Hypothalamus (tissue), 51 donors: ENCODE measurements around the gene MLIP.
"Not testable (repeated sequence)": the region's sequence is repeated elsewhere in the genome, so short reads cannot be mapped to it uniquely, and the experiment has no call there.

ENCODE experiments used
- DNase-seq, 51 donors: peaks; one replicate each; lab custom pipeline; 2025; lab: John Stamatoyannopoulos, UW

The MLIP gene

DNA sequence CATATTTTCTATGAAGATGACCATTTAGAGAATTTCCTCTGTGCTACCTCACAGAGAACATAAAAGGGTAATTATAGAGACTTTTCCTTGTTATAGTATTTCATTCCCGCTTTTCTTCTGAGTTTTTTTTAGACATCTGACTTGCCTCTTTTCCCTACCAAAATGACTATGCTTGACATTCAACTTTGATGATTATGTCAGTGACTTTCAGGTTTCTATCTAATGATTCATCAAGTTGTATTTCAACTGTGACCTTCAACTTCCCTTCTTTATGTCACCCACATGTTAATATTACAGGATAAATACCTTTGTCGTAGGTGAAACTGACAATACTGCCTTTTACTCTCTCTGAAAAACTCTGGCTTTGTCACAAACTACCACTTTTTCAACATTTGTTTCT is 95.3 kb downstream of the MLIP start:
- no peak for DNase-seq

DNA sequence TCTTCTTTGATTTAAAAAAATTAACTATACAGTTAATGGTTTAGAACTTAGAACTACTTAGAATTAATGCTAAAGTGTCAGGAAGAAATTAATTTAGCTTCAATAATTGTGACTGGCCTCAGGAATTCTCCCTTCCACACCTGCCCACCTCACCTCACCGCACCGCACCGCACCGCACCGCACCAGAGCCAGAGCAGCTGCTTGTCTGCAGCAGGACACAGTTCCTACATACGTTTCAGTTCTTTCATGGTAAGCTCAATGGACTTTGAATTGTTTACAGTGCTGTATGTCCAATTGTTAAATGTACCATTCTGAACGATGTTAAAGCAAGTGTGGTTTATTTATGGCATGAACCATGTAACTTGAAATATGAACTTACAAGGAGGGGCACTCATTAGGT is 98.7 kb downstream of the MLIP start:
- DNase-seq = peak in 1 of 51 donors; percentile 0

DNA sequence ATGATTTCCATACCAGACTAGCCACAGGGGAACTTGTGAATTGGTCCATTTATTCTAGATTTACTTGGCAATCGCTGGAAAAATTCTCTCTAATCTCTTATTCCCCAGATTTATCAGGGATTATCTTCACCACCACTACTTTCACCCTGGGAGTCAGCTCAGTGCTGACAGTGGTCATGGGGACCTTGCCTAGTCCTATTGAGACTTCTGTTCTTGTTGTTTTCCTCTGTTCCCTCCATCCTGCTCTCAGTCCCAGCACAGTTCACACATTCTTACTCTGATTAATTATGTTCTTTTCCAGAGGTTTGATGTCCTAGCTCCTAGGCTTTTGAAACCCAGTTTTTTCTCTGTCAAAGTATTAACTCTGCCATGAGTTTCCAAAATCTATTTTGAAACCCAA is 103.0 kb downstream of the MLIP start:
- DNase-seq = no peak

DNA sequence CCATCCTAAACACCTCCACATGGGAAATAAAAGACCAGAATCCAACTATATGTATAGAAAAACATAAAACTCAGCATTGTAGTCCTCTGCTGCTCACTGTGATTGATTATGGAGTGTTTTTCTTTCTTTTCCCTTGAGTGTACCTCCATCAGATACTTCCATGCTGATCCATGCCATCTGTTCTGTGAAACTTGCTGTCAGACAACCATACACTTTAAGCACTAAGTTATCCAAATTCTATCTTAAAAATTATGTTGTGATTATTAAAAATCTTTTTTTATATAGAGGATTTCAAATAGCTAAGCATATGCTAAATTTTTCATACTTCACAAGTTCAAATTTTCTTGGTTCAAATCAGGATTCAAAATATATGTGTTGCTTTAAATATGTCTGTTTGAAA is 105.1 kb downstream of the MLIP start:
- DNase-seq = no peak

DNA sequence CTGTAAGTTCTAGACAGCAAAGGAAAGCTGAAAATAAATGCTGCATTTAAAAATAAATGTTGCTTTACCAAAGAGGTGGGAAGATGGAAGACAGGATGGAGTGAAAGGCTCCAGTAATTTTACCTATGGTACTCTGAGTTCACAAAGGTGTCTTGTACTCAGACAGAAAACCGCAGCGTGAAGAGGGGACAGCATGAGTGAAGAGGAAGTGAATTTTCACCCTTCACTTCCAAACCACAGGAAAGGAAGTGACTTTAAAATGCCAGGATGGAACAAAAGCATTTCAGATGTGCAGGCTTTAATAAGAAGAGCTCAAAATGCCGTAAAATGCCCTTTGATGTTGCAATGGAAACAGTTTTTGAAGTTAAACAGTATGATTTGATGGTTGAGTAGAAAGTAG is 105.8 kb downstream of the MLIP start:
- no peak for DNase-seq

DNA sequence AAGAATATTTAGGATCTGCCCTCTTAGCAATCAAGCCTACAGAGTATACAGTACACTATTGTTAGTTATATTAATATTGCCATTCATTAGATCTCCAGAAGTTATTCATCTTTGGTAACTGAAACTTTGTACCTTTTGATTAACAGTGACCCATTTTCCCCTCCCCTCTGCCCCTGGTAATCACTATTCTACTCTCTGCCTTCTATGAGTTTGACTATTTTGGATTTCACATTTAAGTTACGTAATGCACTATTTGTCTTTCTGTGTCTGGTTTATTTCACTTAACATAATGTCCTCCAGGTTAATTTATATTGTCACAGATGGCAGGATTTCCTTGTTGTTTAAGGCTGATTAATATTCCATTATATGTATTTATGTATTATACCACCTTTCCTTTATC is 111.0 kb downstream of the MLIP start:
- DNase-seq = no peak

DNA sequence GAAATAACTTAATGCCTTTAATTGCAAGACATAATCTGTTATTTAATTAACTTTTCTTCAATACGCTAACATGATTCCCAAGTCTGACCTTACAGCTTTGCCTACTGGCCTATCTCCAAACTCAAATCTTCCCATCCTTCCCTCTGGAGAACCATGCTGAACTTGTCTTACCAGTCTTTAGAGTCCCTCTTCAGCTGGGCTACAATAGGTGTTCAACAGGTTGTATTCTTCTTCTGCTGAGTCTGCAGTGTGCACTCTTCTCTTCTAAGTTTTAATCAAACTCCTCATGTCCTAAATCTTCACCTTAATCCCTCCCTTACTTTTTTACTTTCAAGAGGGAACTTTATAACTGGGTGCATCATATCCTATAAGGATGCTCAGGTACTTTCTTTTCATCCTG is 121.5 kb downstream of the MLIP start:
- no peak for DNase-seq

DNA sequence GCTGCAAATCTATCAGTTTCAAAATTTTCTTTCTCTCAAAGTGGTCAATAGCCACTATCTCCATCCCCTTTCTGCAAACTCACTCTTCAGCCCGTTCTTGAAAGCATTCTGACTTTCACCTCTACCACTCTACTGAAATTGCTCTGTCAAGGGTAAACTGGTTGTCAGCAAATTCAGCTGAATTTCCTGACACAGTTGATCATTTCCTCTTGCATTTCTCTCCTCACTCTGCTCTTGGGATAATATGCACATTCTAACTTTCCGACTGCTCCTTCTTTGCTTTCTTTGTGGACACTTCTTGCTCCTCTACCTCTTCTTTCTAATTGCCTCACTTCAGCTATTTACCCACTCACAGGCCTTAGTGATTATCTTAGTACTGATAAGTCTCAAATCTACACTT is 123.3 kb downstream of the MLIP start:
- DNase-seq = no peak

DNA sequence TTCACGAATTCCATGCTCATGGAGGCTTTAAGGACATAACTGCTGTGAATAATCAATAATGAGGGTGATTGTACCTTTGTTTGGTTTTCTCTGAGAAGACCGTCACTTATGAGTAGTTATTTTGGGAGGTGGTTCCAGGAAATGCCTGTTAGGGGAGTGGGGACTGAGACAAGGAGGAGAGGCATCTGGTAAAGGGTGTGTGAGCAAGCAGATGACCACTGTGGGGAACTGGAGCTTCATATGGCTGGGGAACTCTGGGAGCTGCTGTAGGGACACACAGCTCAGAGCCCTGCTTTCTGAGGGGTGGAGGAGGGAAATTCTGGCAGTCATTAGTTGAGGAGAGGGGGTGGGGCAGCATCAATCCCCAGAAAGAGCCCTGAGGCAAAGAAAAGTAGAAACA is 125.7 kb downstream of the MLIP start:
- no peak for DNase-seq

DNA sequence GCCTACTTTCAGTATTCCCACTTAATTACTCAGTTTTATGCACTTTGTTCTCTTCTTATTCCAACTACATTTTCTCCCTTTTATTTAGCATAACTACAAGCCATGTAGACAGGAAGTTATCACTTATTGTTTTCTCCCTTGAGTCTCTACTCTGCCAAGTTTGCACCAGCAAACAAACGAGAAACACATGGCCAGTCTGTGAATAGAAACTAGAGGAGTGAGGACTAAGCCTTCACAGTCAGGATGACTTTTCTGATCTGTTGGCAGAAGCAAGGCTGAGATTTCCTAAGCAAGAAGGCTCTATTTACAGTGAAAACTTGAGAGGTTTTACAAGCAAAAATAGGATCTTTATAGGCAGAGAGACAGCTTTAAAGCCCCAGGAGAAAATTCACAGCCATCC is 127.2 kb downstream of the MLIP start:
- no peak for DNase-seq

DNA sequence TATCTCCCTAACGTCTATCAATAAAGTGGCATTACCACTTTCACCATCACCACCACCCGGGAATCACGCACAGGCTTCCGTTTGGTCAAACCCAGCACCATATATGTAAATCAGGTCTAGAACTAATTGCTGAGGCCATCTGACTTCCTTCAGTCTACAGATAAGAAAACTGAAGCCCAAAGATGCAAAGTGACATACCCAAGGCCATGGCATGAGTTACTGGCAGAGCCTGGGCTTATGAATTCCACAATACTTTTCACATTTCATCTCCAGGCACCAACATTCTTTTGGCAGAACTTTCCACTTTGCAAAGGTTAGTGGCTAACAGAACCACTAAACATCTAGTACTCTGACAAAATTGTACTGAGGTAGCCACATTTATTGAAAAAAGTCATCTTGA is 132.5 kb downstream of the MLIP start:
- no peak for DNase-seq

DNA sequence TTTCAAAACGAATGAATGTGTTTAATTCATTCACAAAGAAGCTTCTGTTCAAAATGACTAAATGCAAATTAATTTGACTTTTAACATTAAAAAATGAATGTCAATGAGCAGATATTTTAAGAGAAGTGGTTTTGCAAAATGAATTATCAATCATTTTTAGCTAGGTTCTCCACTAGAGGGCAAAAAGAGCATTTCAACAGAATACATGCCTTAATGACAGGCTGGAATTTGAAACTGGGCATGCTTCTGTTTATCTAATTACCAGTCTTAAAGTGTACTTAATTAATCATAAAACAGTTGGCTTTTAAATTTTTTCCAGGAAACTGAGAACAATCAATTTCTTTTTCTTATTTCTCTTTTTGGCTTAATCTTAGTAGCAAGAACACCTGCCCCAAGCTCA is 133.2 kb downstream of the MLIP start:
- DNase-seq = no peak

DNA sequence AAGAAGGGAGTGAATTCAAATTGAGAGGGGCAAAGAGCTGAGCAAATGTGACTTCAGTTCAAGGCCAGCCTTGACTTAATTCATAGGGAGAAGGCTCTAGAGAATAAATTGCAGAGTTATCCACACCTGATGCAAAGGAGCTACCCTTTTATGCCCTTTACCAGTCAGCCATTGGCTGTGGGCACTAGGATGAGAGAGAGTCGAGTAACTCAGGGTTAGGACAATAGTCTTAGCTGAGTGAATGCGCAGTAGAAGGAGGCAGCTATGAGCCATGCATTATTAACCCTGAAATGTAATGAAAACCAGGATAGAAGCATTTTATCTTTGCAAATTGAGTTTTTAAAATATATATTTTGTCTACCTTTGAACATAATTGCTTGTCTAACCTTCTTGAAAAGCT is 134.0 kb downstream of the MLIP start:
- DNase-seq = no peak

DNA sequence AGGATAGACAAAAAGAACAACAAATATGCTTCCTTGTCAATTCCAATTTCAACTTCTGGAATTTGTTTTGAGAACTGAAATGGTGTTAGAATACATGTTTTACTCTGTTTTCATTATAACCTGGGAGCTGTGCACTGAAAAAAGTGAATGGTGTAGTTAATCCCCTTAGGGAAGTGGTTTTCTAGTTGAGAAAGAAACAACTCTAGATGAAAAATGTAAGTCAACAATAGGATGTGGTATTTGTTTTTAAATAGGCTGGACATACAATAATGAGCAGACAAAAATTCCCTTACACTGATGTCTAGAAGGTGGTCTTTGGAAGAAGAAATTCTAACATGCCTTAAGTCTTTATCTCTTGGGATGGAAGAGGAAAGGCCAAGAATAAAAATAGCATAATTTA is 137.1 kb downstream of the MLIP start:
- DNase-seq = no peak

DNA sequence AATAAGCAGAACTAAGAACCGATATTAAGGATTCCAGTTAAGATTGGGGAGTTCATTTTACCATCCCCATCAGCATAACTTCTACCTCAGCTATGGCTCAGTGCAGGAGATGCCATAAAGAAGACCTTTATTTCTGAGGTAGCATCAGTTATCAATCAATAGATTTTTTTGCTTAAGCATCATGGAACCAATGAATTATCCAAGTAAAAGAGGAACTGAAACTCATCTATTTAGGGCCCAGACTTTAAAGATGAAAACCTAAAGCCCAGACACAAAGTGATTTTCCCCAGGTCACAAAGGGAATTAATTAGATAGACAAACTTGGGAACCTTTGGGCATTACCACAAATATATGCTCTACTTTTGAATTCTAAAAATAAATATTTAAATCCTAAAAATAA is 137.8 kb downstream of the MLIP start:
- DNase-seq = no peak

DNA sequence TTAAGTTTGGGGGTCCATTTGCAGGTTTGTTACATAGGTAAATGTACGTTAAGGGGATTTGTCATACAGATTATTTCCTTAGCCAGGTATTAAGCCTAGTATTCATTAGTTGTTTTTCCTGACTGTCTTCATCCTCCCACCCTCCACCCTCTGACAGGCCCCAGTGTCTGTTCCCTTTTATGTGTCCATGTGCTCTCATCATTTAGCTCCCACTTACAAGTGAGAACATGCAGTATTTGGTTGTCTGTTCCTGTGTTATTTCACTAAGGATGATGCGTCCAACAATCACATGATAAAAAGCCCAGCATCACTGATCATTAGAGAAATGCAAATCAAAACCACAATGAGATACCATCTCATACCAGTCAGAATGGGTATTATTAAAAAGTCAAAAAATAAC is 138.6 kb downstream of the MLIP start:
- not testable (repeated sequence) for DNase-seq

DNA sequence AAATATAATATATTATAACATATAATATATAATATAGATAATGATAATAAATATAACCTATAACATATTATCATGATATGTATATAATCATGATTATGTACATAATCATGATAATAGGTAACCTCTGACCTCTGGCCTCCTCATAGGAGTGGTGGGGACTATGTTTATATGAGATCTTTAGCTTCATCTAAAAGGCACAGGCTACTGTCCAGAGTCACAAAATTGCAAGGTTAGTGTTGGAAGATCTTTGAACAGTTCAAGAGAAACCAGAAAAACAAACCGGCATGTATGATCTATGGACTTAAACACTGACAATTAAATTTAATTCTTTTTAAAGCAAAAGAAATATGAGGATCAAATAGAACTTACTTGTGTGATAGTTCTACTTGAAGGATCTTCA is 141.3 kb downstream of the MLIP start:
- no peak for DNase-seq

DNA sequence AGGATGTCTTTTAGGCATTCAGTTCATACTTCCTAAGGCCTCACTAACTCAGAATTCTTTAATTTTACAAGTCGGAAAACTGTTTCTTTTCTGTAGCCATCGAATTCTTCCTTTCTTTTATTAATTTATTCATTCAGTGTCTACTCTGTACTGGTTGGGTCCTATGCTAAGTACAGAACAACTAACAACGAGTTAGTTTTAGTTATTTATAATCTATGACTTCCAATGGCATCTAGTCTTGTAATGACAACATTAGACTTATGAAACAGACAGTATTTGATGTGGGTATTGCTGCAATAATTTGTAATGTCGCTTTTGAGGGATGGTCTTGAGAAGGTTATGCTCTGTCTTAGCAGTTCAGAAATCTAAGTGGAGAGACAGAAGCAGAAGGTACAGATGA is 141.7 kb downstream of the MLIP start:
- no peak for DNase-seq

DNA sequence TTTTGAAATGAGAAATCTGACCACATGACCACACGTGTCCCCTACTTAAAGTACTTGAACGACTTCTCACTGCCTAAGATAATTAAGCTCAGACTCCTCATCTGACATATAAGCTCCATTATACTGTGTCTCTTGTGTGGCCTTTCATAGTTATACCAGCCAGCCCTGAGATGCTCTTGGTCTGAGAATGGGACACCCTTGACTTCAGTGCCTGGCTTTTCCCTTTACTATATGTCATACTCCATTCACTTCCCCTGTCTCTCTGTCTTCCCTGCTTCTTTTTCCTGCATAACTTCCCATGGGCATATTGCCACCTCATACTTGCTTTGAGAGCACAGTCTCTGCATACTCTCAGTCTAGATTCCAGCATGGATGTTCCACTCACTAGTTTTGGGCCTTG is 143.6 kb downstream of the MLIP start:
- no peak for DNase-seq

DNA sequence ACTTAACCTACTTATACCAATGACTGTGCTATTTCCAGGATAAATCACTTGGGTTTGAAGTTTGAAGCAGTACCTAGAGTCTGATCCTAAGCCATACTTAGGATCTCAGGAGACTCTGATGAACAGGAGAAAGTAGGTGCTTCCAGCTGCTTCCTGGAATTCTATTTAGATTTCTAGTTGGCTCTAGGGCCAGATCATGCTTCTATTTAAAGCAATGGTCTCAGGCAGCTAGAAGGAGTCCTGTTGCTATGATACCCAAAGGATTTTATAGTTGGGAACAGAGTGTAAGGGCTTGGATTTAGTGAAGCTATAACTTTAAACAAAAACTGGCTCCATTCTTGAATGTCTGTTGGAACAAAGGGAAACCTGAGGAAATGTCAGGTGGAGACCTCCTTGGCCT is 144.6 kb downstream of the MLIP start:
- DNase-seq = no peak

DNA sequence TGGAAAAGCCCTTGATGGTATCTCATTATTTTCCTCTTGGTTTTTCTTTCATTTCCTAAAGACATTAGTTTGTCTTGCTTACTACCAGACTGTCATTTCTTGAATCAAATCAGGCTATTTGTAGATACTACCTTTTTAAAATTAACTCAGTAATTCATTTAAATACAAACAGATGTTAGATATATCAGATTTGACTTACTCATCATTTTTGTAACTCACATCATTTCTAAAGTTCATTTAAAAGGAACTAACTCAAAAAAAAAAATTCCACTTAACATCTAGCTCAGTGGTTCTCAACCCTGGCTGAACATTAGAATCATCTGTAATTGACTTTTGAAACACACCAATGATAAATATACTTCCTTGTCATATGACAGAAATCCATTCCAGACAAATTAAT is 148.8 kb downstream of the MLIP start:
- DNase-seq = no peak

DNA sequence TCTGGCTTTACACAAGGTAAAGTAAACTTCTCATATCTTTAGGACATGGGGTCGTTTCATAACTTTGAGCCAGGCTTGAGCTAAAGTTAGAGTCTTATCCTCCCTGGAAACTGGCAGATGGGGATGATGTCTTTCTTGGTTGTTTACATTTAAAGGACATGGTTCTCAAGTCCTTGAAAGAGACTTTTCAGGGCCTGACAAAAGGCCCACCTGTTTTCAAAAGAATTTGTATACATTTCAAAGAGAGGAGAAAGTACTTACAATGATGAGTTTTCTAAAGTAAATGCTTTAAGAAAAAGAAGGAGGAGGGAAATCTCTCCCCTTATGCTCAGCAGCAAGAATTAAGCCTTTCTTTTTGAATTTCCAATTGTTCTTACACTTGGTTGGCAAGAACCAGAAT is 151.3 kb downstream of the MLIP start:
- DNase-seq = no peak

DNA sequence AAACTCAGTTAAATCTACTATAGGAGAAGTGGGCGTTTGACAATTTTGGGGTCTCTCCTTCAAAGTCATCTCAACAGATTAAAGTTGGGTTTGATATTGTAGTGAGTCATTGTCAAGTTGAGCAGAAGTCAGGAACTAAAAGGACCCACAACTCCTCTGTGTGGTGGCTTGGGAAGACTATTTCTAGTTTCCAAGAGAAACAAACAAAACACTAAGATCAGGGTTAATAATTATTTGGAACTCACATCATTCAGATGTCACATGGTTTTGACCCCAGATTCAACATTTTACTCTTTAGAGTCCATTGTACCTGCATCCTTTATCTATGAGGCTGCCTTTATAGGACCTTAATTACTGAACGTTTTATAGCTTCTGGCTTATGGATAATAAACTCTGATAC is 151.7 kb downstream of the MLIP start:
- no peak for DNase-seq
